Measurements from ENCODE around the gene SCNN1A.

GRCh38 chr12:6303071-6303470 lies 72.3 kb downstream of the SCNN1A start:
- TF ChIP-seq CTCF (IDR thresholded peaks at IDR 0.05; ENCODE audit: insufficient read depth, low read length) = no peak
- no peak for TF ChIP-seq SPI1 (IDR thresholded peaks at IDR 0.05; ENCODE audit: borderline replicate concordance, low read depth)
- no peak for TF ChIP-seq GABPA (IDR thresholded peaks at IDR 0.05; ENCODE audit: low read depth)
- no peak for TF ChIP-seq POLR2AphosphoS5 (IDR thresholded peaks at IDR 0.05; ENCODE audit: low read depth)
- TF ChIP-seq, protein P1, sequence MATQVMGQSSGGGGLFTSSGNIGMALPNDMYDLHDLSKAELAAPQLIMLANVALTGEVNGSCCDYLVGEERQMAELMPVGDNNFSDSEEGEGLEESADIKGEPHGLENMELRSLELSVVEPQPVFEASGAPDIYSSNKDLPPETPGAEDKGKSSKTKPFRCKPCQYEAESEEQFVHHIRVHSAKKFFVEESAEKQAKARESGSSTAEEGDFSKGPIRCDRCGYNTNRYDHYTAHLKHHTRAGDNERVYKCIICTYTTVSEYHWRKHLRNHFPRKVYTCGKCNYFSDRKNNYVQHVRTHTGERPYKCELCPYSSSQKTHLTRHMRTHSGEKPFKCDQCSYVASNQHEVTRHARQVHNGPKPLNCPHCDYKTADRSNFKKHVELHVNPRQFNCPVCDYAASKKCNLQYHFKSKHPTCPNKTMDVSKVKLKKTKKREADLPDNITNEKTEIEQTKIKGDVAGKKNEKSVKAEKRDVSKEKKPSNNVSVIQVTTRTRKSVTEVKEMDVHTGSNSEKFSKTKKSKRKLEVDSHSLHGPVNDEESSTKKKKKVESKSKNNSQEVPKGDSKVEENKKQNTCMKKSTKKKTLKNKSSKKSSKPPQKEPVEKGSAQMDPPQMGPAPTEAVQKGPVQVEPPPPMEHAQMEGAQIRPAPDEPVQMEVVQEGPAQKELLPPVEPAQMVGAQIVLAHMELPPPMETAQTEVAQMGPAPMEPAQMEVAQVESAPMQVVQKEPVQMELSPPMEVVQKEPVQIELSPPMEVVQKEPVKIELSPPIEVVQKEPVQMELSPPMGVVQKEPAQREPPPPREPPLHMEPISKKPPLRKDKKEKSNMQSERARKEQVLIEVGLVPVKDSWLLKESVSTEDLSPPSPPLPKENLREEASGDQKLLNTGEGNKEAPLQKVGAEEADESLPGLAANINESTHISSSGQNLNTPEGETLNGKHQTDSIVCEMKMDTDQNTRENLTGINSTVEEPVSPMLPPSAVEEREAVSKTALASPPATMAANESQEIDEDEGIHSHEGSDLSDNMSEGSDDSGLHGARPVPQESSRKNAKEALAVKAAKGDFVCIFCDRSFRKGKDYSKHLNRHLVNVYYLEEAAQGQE (IDR thresholded peaks at IDR 0.05; ENCODE audit: insufficient replicate concordance, low read depth) = no peak

Data from HL-60 (cell line).